Pons (tissue), 1 donor: ENCODE measurements around the gene DCUN1D1.

Experiments used
- DNase-seq: peaks from one replicate; pipeline ENCODE4 v3.0.0-alpha.2; 2016; ENCODE audit warnings: low spot score

The DCUN1D1 gene

GRCh38 chr3:182936239-182936917 is 44.0 kb downstream of the DCUN1D1 start:
- DNase-seq = no peak

GRCh38 chr3:182935803-182936202 is 44.5 kb downstream of the DCUN1D1 start:
- no peak for DNase-seq

GRCh38 chr3:182925944-182926337 is 54.4 kb downstream of the DCUN1D1 start:
- no peak for DNase-seq

- no peak for DNase-seq
These were observed 54.9 kb downstream of the DCUN1D1 start for GRCh38 chr3:182925330-182925943.

GRCh38 chr3:182921665-182922355 is 58.5 kb downstream of the DCUN1D1 start:
- no peak for DNase-seq

- no peak for DNase-seq
These were observed 59.7 kb downstream of the DCUN1D1 start for GRCh38 chr3:182920515-182921084.

GRCh38 chr3:182919866-182920357 is 60.4 kb downstream of the DCUN1D1 start:
- no peak for DNase-seq

- DNase-seq = no peak
These were observed 63.2 kb downstream of the DCUN1D1 start for GRCh38 chr3:182917134-182917533.

- no peak for DNase-seq
These were observed 66.0 kb downstream of the DCUN1D1 start for GRCh38 chr3:182914341-182914740.

GRCh38 chr3:182913889-182914288 is 66.4 kb downstream of the DCUN1D1 start:
- DNase-seq = no peak

GRCh38 chr3:182912474-182912873 is 67.9 kb downstream of the DCUN1D1 start:
- DNase-seq = peak; percentile 88

- no peak for DNase-seq
These were observed 68.6 kb downstream of the DCUN1D1 start for GRCh38 chr3:182911782-182912111.

- no peak for DNase-seq
These were observed 69.2 kb downstream of the DCUN1D1 start for GRCh38 chr3:182910936-182911781.

- DNase-seq = no peak
These were observed 70.9 kb downstream of the DCUN1D1 start for GRCh38 chr3:182909318-182910040.

- no peak for DNase-seq
These were observed 71.9 kb downstream of the DCUN1D1 start for GRCh38 chr3:182908471-182908870.

GRCh38 chr3:182906036-182906435 is 74.3 kb downstream of the DCUN1D1 start:
- DNase-seq = no peak

GRCh38 chr3:182905623-182906022 is 74.7 kb downstream of the DCUN1D1 start:
- no peak for DNase-seq

GRCh38 chr3:182904164-182904563 is 76.2 kb downstream of the DCUN1D1 start:
- no peak for DNase-seq

- DNase-seq = peak; percentile 79
These were observed 78.1 kb downstream of the DCUN1D1 start for GRCh38 chr3:182902236-182902635.

- no peak for DNase-seq
These were observed 83.8 kb downstream of the DCUN1D1 start for GRCh38 chr3:182896553-182896952.

GRCh38 chr3:182895513-182896112 is 84.7 kb downstream of the DCUN1D1 start:
- DNase-seq = no peak
